ENCODE results near the gene TMEM106C.

The TMEM106C gene

GRCh38 chr12:47975036-47975620 is 11.7 kb downstream of the TMEM106C start:
- H3K4me3 ChIP-seq (ENCODE audit: low read depth, low read length): no peak overlapping the region
- peaks cover 23% of the 10 kb centered on the region for H3K27me3 ChIP-seq (ENCODE audit: control insufficient read depth, insufficient read depth, low read length)
- H3K4me1 ChIP-seq (ENCODE audit: control insufficient read depth, insufficient read depth, low read length): no peaks in the 10 kb centered on the region
- H3K36me3 ChIP-seq (ENCODE audit: control insufficient read depth, insufficient read depth, low read length): no peaks in the 10 kb centered on the region
- no peaks in the 10 kb centered on the region for H3K9me3 ChIP-seq (ENCODE audit: control insufficient read depth, insufficient read depth, low read length)
- no peak overlapping the region for H3K9ac ChIP-seq (ENCODE audit: low read depth, low read length)

- H3K9ac ChIP-seq (ENCODE audit: low read depth, low read length): no peak overlapping the region
- H3K4me3 ChIP-seq (ENCODE audit: low read depth, low read length): no peak overlapping the region
- H3K36me3 ChIP-seq (ENCODE audit: control insufficient read depth, insufficient read depth, low read length): no peaks in the 10 kb centered on the region
- H3K4me1 ChIP-seq (ENCODE audit: control insufficient read depth, insufficient read depth, low read length): no peaks in the 10 kb centered on the region
- H3K27me3 ChIP-seq (ENCODE audit: control insufficient read depth, insufficient read depth, low read length): peaks cover 23% of the 10 kb centered on the region
- H3K9me3 ChIP-seq (ENCODE audit: control insufficient read depth, insufficient read depth, low read length): no peaks in the 10 kb centered on the region
Observed at GRCh38 chr12:47975816-47976215, 12.4 kb downstream of the TMEM106C start.

- H3K4me1 ChIP-seq (ENCODE audit: control insufficient read depth, insufficient read depth, low read length): no peaks in the 10 kb centered on the region
- no peaks in the 10 kb centered on the region for H3K36me3 ChIP-seq (ENCODE audit: control insufficient read depth, insufficient read depth, low read length)
- peaks cover 21% of the 10 kb centered on the region for H3K27me3 ChIP-seq (ENCODE audit: control insufficient read depth, insufficient read depth, low read length)
- no peak overlapping the region for H3K9ac ChIP-seq (ENCODE audit: low read depth, low read length)
- H3K9me3 ChIP-seq (ENCODE audit: control insufficient read depth, insufficient read depth, low read length): no peaks in the 10 kb centered on the region
- no peak overlapping the region for H3K4me3 ChIP-seq (ENCODE audit: low read depth, low read length)
Observed at GRCh38 chr12:47977046-47977771, 13.8 kb downstream of the TMEM106C start.

GRCh38 chr12:47977772-47978597 is 14.6 kb downstream of the TMEM106C start:
- Histone ChIP-seq H3K9me3 (ENCODE audit: control insufficient read depth, insufficient read depth, low read length) (no peaks in the 10 kb centered on the region), H3K36me3 (ENCODE audit: control insufficient read depth, insufficient read depth, low read length) (no peaks in the 10 kb centered on the region), H3K27me3 (ENCODE audit: control insufficient read depth, insufficient read depth, low read length) (peaks cover 24% of the 10 kb centered on the region), H3K4me3 (ENCODE audit: low read depth, low read length) (no peak overlapping the region), H3K9ac (ENCODE audit: low read depth, low read length) (no peak overlapping the region), H3K4me1 (ENCODE audit: control insufficient read depth, insufficient read depth, low read length) (no peaks in the 10 kb centered on the region)

- no peak overlapping the region for H3K4me3 ChIP-seq (ENCODE audit: low read depth, low read length)
- no peak overlapping the region for H3K9ac ChIP-seq (ENCODE audit: low read depth, low read length)
- H3K9me3 ChIP-seq (ENCODE audit: control insufficient read depth, insufficient read depth, low read length): no peaks in the 10 kb centered on the region
- no peaks in the 10 kb centered on the region for H3K36me3 ChIP-seq (ENCODE audit: control insufficient read depth, insufficient read depth, low read length)
- H3K4me1 ChIP-seq (ENCODE audit: control insufficient read depth, insufficient read depth, low read length): no peaks in the 10 kb centered on the region
- peaks cover 24% of the 10 kb centered on the region for H3K27me3 ChIP-seq (ENCODE audit: control insufficient read depth, insufficient read depth, low read length)
Observed at GRCh38 chr12:47978598-47978873, 15.1 kb downstream of the TMEM106C start.

GRCh38 chr12:47979166-47979565 is 15.8 kb downstream of the TMEM106C start:
- H3K9me3 ChIP-seq (ENCODE audit: control insufficient read depth, insufficient read depth, low read length): no peaks in the 10 kb centered on the region
- H3K4me1 ChIP-seq (ENCODE audit: control insufficient read depth, insufficient read depth, low read length): no peaks in the 10 kb centered on the region
- H3K27me3 ChIP-seq (ENCODE audit: control insufficient read depth, insufficient read depth, low read length): peaks cover 22% of the 10 kb centered on the region
- no peak overlapping the region for H3K9ac ChIP-seq (ENCODE audit: low read depth, low read length)
- H3K36me3 ChIP-seq (ENCODE audit: control insufficient read depth, insufficient read depth, low read length): no peaks in the 10 kb centered on the region
- H3K4me3 ChIP-seq (ENCODE audit: low read depth, low read length): no peak overlapping the region

GRCh38 chr12:47979686-47980085 is 16.3 kb downstream of the TMEM106C start:
- Histone ChIP-seq H3K36me3 (ENCODE audit: control insufficient read depth, insufficient read depth, low read length) (no peaks in the 10 kb centered on the region), H3K9me3 (ENCODE audit: control insufficient read depth, insufficient read depth, low read length) (no peaks in the 10 kb centered on the region), H3K4me1 (ENCODE audit: control insufficient read depth, insufficient read depth, low read length) (no peaks in the 10 kb centered on the region), H3K27me3 (ENCODE audit: control insufficient read depth, insufficient read depth, low read length) (peaks cover 23% of the 10 kb centered on the region), H3K4me3 (ENCODE audit: low read depth, low read length) (no peak overlapping the region), H3K9ac (ENCODE audit: low read depth, low read length) (no peak overlapping the region)

GRCh38 chr12:47980197-47980596 is 16.8 kb downstream of the TMEM106C start:
- Histone ChIP-seq H3K27me3 (ENCODE audit: control insufficient read depth, insufficient read depth, low read length) (peaks cover 20% of the 10 kb centered on the region), H3K36me3 (ENCODE audit: control insufficient read depth, insufficient read depth, low read length) (no peaks in the 10 kb centered on the region), H3K4me3 (ENCODE audit: low read depth, low read length) (no peak overlapping the region), H3K9me3 (ENCODE audit: control insufficient read depth, insufficient read depth, low read length) (no peaks in the 10 kb centered on the region), H3K4me1 (ENCODE audit: control insufficient read depth, insufficient read depth, low read length) (no peaks in the 10 kb centered on the region), H3K9ac (ENCODE audit: low read depth, low read length) (no peak overlapping the region)

GRCh38 chr12:47980779-47981495 is 17.5 kb downstream of the TMEM106C start:
- Histone ChIP-seq H3K9ac (ENCODE audit: low read depth, low read length) (no peak overlapping the region), H3K9me3 (ENCODE audit: control insufficient read depth, insufficient read depth, low read length) (no peaks in the 10 kb centered on the region), H3K4me3 (ENCODE audit: low read depth, low read length) (no peak overlapping the region), H3K27me3 (ENCODE audit: control insufficient read depth, insufficient read depth, low read length) (peaks cover 23% of the 10 kb centered on the region), H3K36me3 (ENCODE audit: control insufficient read depth, insufficient read depth, low read length) (no peaks in the 10 kb centered on the region), H3K4me1 (ENCODE audit: control insufficient read depth, insufficient read depth, low read length) (no peaks in the 10 kb centered on the region)

GRCh38 chr12:47981496-47982260 is 18.3 kb downstream of the TMEM106C start:
- no peaks in the 10 kb centered on the region for H3K4me1 ChIP-seq (ENCODE audit: control insufficient read depth, insufficient read depth, low read length)
- no peak overlapping the region for H3K4me3 ChIP-seq (ENCODE audit: low read depth, low read length)
- no peaks in the 10 kb centered on the region for H3K36me3 ChIP-seq (ENCODE audit: control insufficient read depth, insufficient read depth, low read length)

GRCh38 chr12:47982311-47982710 is 18.9 kb downstream of the TMEM106C start:
- Histone ChIP-seq H3K4me1 (ENCODE audit: control insufficient read depth, insufficient read depth, low read length) (no peaks in the 10 kb centered on the region), H3K4me3 (ENCODE audit: low read depth, low read length) (no peak overlapping the region), H3K9me3 (ENCODE audit: control insufficient read depth, insufficient read depth, low read length) (no peaks in the 10 kb centered on the region), H3K36me3 (ENCODE audit: control insufficient read depth, insufficient read depth, low read length) (no peaks in the 10 kb centered on the region), H3K27me3 (ENCODE audit: control insufficient read depth, insufficient read depth, low read length) (peaks cover 23% of the 10 kb centered on the region), H3K9ac (ENCODE audit: low read depth, low read length) (no peak overlapping the region)

More at GRCh38 chr12:47981496-47982260, 18.3 kb downstream of the TMEM106C start:
- Histone ChIP-seq H3K9me3 (ENCODE audit: control insufficient read depth, insufficient read depth, low read length) (no peaks in the 10 kb centered on the region), H3K9ac (ENCODE audit: low read depth, low read length) (no peak overlapping the region), H3K27me3 (ENCODE audit: control insufficient read depth, insufficient read depth, low read length) (peaks cover 20% of the 10 kb centered on the region)

Measured in iPS-15b (cell line).